HEK293 (cell line): ENCODE measurements around the gene RTN4.

Experiments
- CTCF ChIA-PET: fragments of 350-600 bp; formaldehyde crosslinking; extraction: SDS; loops from one replicate; lab custom pipeline; 2021; ENCODE audit warnings: antibody characterized with exemption; lab: Yijun Ruan, JAX
- POLR2A ChIA-PET: fragments of 300-600 bp; formaldehyde crosslinking; extraction: SDS; loops from one replicate; lab custom pipeline; 2020; ENCODE audit warnings: antibody characterized with exemption, inconsistent platforms; lab: Yijun Ruan, JAX
- H3K27ac ChIP-seq: fragments of 200-500 bp; sonication (Bioruptor generic); 2 replicates; pipeline ENCODE4 v1.5.1; 2014; ENCODE audit warnings: low read depth, low read length, control low read depth, inconsistent platforms; ENCODE audit errors: extremely low read depth
- H3K36me3 ChIP-seq, 2 experiments: fragments of 200-500 bp in 1 of 2; sonication (Bioruptor generic) in 1 of 2; 1 replicate in 1 of 2; 2 replicates in 1 of 2; pipeline ENCODE4 v1.5.1; 2014 to 2017; ENCODE audit warnings: inconsistent platforms in 2 of 2, low read length in 2 of 2; ENCODE audit not compliant: control insufficient read depth in 2 of 2, insufficient read depth in 1 of 2
- H3K4me1 ChIP-seq: fragments of 200-500 bp; sonication (Bioruptor generic); 2 replicates; pipeline ENCODE4 v1.5.1; 2014; ENCODE audit warnings: mild to moderate bottlenecking, low read length, inconsistent platforms; ENCODE audit not compliant: control insufficient read depth, insufficient read depth
- H3K4me3 ChIP-seq: 2 replicates; pipeline ENCODE4 v1.5.1; 2011; ENCODE audit warnings: low read depth, mild to moderate bottlenecking, control low read depth, low read length, moderate library complexity
- H3K9me3 ChIP-seq: fragments of 200-500 bp; sonication (Bioruptor generic); 2 replicates; pipeline ENCODE4 v1.5.1; 2014; ENCODE audit warnings: low read depth, low read length, inconsistent platforms; ENCODE audit not compliant: control insufficient read depth, insufficient read depth
- EGR2 ChIP-seq: fragments of 450-650 bp; formaldehyde crosslinking; IDR thresholded peaks from 2 replicates; pipeline ENCODE4 v1.5.1; 2016; ENCODE audit warnings: low read depth, missing biosample characterization, missing genetic modification characterization
- GLI2 ChIP-seq: fragments of 450-650 bp; formaldehyde crosslinking; IDR thresholded peaks from 2 replicates; pipeline ENCODE4; 2017; ENCODE audit warnings: missing biosample characterization, missing genetic modification characterization, low read depth, borderline replicate concordance
- HOXA7 ChIP-seq: sonication (generic); formaldehyde crosslinking; IDR thresholded peaks from 2 replicates; pipeline ENCODE4 v1.8.1; 2022; ENCODE audit warnings: missing genetic modification reagents, borderline replicate concordance
- SALL2 ChIP-seq: fragments of 450-650 bp; formaldehyde crosslinking; IDR thresholded peaks from 2 replicates; pipeline ENCODE4 v1.5.0; 2017; ENCODE audit warnings: missing biosample characterization, mild to moderate bottlenecking, missing genetic modification characterization, borderline replicate concordance
- SCRT1 ChIP-seq: fragments of 450-650 bp; formaldehyde crosslinking; IDR thresholded peaks from 2 replicates; pipeline ENCODE4 v1.5.1; 2016; ENCODE audit warnings: missing biosample characterization, missing genetic modification characterization, borderline replicate concordance
- SCRT2 ChIP-seq: fragments of 450-650 bp; formaldehyde crosslinking; IDR thresholded peaks from 2 replicates; pipeline ENCODE4 v1.5.1; 2016; ENCODE audit warnings: missing biosample characterization, missing genetic modification characterization
- ZBTB21 ChIP-seq: fragments of 450-650 bp; formaldehyde crosslinking; IDR thresholded peaks from 2 replicates; pipeline ENCODE4 v1.5.1; 2017; ENCODE audit warnings: missing biosample characterization, missing genetic modification characterization
- ZBTB49 ChIP-seq: fragments of 450-650 bp; formaldehyde crosslinking; IDR thresholded peaks from 2 replicates; pipeline ENCODE4 v1.5.1; 2016; ENCODE audit warnings: missing biosample characterization, missing genetic modification characterization, low read depth
- ZFHX2 ChIP-seq: fragments of 450-650 bp; formaldehyde crosslinking; conservative IDR thresholded peaks from 2 replicates; pipeline ENCODE4 v1.5.1; 2016; ENCODE audit warnings: missing biosample characterization, missing genetic modification characterization
- ZFP3 ChIP-seq: fragments of 450-650 bp; formaldehyde crosslinking; IDR thresholded peaks from 2 replicates; pipeline ENCODE4 v1.5.1; 2016; ENCODE audit warnings: low read depth, missing biosample characterization, missing genetic modification characterization
- ZNF214 ChIP-seq: fragments of 450-650 bp; formaldehyde crosslinking; IDR thresholded peaks from 2 replicates; pipeline ENCODE4 v1.5.1; 2017; ENCODE audit warnings: missing biosample characterization, mild to moderate bottlenecking, missing genetic modification characterization, borderline replicate concordance
- ZNF404 ChIP-seq: fragments of 450-650 bp; formaldehyde crosslinking; IDR thresholded peaks from 2 replicates; pipeline ENCODE4 v1.5.1; 2017; ENCODE audit warnings: missing biosample characterization, missing genetic modification characterization
- ZNF510 ChIP-seq: fragments of 450-650 bp; formaldehyde crosslinking; IDR thresholded peaks from 2 replicates; pipeline ENCODE4 v1.5.1; 2018; ENCODE audit warnings: mild to moderate bottlenecking, missing genetic modification characterization, missing biosample characterization; ENCODE audit not compliant: insufficient replicate concordance
- ZNF639 ChIP-seq: fragments of 450-650 bp; formaldehyde crosslinking; IDR thresholded peaks from 2 replicates; pipeline ENCODE4 v1.5.1; 2016; ENCODE audit warnings: missing biosample characterization, missing genetic modification characterization
- ZNF777 ChIP-seq: fragments of 450-650 bp; formaldehyde crosslinking; IDR thresholded peaks from 2 replicates; pipeline ENCODE4 v1.5.1; 2017; ENCODE audit warnings: missing biosample characterization, missing genetic modification characterization, borderline replicate concordance
- ZNF843 ChIP-seq: fragments of 450-650 bp; formaldehyde crosslinking; IDR thresholded peaks from 2 replicates; pipeline ENCODE4 v1.5.1; 2016; ENCODE audit warnings: missing biosample characterization, missing genetic modification characterization
- ZXDB ChIP-seq: fragments of 450-650 bp; formaldehyde crosslinking; IDR thresholded peaks from 2 replicates; pipeline ENCODE4 v1.5.1; 2016; ENCODE audit warnings: missing biosample characterization, missing genetic modification characterization

Gene RTN4

GRCh38 chr2:54967759-54968365, 82.4 kb downstream of the RTN4 start (continued):
- TF ChIP-seq ZNF639 (tag by site-specific recombination) (no peak), HOXA7 (CRISPR knock-in tag) (no peak), ZNF777 (tag by site-specific recombination) (no peak)

- CTCF ChIA-PET = no interaction called here
- no peaks in the 10 kb centered on the region for H3K4me1 ChIP-seq
- H3K36me3 ChIP-seq = peaks cover 0 to 30% of the 10 kb centered on the region in 2 experiments; a peak in 2 of 3 replicates
- no peak overlapping the region for H3K27ac ChIP-seq
- H3K4me3 ChIP-seq = no peak overlapping the region
- no peak for TF ChIP-seq GLI2 (tag by site-specific recombination)
- no peak for TF ChIP-seq ZBTB21 (tag by site-specific recombination)
- no peak for TF ChIP-seq ZXDB (tag by site-specific recombination)
- no peak for TF ChIP-seq ZFP3 (tag by site-specific recombination)
- no peaks in the 10 kb centered on the region for H3K9me3 ChIP-seq
- POLR2A ChIA-PET = interaction anchor here (1.2 kb wide), 2 partner anchors 10 to 121 kb away, joined by 3 read pairs; no protein-coding TSS in a partner anchor
Observed at GRCh38 chr2:54967269-54967668, 83.0 kb downstream of the RTN4 start.

DNA sequence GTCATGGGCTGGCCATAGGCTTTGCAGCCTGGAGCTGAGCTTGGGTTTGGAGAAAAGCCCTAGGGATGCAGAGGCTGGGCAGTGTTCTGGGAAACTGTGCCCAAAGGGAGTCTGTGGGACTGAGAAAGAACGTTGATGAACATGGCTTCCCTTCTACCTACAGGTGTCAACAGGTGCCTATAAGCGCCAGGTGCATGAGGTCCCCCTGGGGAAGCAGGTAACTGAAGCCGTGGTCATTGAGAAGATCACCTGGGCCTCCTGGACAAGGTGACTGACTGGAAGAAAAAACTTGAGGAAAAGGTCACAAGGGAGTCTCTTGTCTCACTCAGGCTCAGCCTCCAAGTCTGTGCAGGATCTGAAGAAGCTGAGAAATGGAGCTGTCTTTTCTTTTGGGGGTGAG, 83.4 kb downstream of the RTN4 start:
- Histone ChIP-seq H3K36me3 (peaks cover 0 to 29% of the 10 kb centered on the region in 2 experiments; a peak in 1 of 3 replicates), H3K27ac (no peak overlapping the region), H3K4me3 (no peak overlapping the region), H3K9me3 (no peaks in the 10 kb centered on the region), H3K4me1 (no peaks in the 10 kb centered on the region)
- ChIA-PET POLR2A (interaction anchor here (1.2 kb wide), 2 partner anchors 10 to 121 kb away, joined by 3 read pairs; no protein-coding TSS in a partner anchor), CTCF (no interaction called here)
- TF ChIP-seq ZBTB49 (tag by site-specific recombination) (no peak), SCRT1 (tag by site-specific recombination) (peak; percentile 71; the same call in 1 of the 2 replicates), ZNF214 (no peak), ZNF404 (tag by site-specific recombination) (no peak), ZNF510 (tag by site-specific recombination) (no peak), SCRT2 (tag by site-specific recombination) (peak; percentile 83)

DNA sequence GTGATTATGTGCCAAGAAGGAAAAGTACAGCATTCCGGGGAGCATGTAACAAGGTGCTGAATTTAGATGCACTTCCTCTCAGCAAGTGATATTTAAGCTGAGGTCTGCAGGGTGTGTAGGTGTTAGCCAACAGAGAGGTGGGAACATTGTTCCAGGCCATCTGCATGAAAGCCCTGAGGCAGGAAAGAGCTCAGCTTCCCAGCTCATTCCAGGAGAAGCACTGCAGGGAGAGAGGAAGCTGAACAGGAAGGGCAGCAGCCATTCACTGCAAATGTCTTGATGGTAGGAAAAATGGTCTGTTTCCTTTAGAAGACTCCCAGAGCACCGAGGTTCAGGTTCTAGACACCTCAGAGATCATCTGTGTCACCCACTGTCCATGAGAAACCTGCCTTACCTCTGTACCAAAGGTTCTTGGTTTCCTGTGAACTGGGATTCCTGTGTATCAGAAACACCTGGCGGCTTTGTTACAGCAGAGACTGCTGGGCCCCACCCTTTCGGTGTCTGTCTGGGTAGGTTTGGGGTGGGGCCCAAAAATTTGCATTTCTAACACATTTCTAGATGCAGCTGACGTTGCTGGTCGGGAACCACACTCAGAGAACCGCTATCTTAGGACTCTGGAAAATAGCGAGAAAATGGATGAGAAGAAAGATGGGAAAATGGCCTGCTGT, 84.0 kb downstream of the RTN4 start:
- peaks cover 0 to 24% of the 10 kb centered on the region in 2 experiments; a peak in 1 of 3 replicates for H3K36me3 ChIP-seq
- no peak overlapping the region for H3K27ac ChIP-seq
- H3K4me3 ChIP-seq = no peak overlapping the region
- H3K9me3 ChIP-seq = no peaks in the 10 kb centered on the region
- TF ChIP-seq ZFHX2 (tag by site-specific recombination) (peak; percentile 38; the same call in 1 of the 2 replicates), SALL2 (tag by site-specific recombination) (no peak), ZNF843 (tag by site-specific recombination) (no peak), EGR2 (tag by site-specific recombination) (peak; percentile 9; the same call in 1 of the 2 replicates)
- POLR2A ChIA-PET = interaction anchor here (1.2 kb wide), 1 partner anchor 11 kb away, joined by 3 read pairs; no protein-coding TSS in a partner anchor
- H3K4me1 ChIP-seq = no peaks in the 10 kb centered on the region
- CTCF ChIA-PET = no interaction called here
